Heart left ventricle (tissue), 13 donors: ENCODE data around the gene CPLANE1.

Source experiments
- CTCF ChIP-seq, 12 donors: fragments of 200-600 bp; sonication (generic) in 4 of 12; IDR thresholded peaks; one replicate each; pipeline versions ENCODE4 v1.5.0 to v1.8.0; 2018 to 2022; ENCODE audit warnings: antibody characterized with exemption in 12 of 12, mild to moderate bottlenecking in 5 of 12
- POLR2A ChIP-seq, 2 donors: fragments of 450-650 bp; IDR thresholded peaks; one replicate each; pipeline ENCODE4 v1.6.1; 2017; ENCODE audit warnings: antibody characterized with exemption in 2 of 2, mild to moderate bottlenecking in 2 of 2, moderate library complexity in 2 of 2
- donor health status: ischemic (EF 13 %, LVEDD 7.1; RV severe dilation, severe dysfunction).
- donor health status: DM: no; HTN: yes; CAD: no.
- donor health status: DM: no; HTN: no; CAD: no.
- donor health status: ischemic (EF 25% LVEDD 6.9; RV normal size, moderate dysfunction).
- donor health status: ischemic (EF 25% LVEDD 5.7; RV mildly dilated, moderate dysfunction).
- donor health status: ischemic (EF 35%, LVEDD 5.7; RV mildly dilated, moderate dysfunction).
- donor health status: nonischemic (EF 11% LVEDD 7.7; RV severe dilation, severe dysfunction).
- donor health status: DM: yes; HTN: yes; CAD: no.
- donor health status: PGD.
- donor health status: ischemic (EF 29% LVEDD 5.4; RV normal size, mild dysfunction).
- donor health status: nonischemic (EF 23%, LVEDD 6.1; RV moderate dilation, normal function).

GRCh38 chr5:37247036-37247435 is 2.1 kb downstream of the CPLANE1 start:
- TF ChIP-seq POLR2A (IDR thresholded peaks at IDR 0.05) (no peak), CTCF (IDR thresholded peaks at IDR 0.05) (no peak)
